Endothelial cell of umbilical vein (primary cell): ENCODE data around the gene POU5F2. TPM values are rescaled to one million over a fixed set of nuclear protein-coding genes. Genes with fewer than 3 reads are reported as not detected.

ENCODE experiments used
- BruUV-seq: library from RNA; stranded (reverse); fragments of 400-500 nt; replicated peaks from 2 replicates; lab custom pipeline; 2021; lab: Mats Ljungman, UMichigan
- CTCF ChIA-PET: fragments of 300-600, 350-600 bp; sonication (Branson Sonifier 250); formaldehyde crosslinking; loops from one replicate; lab custom pipeline; 2021; ENCODE audit warnings: antibody characterized with exemption, inconsistent platforms; lab: Charles Lee
- POLR2A ChIA-PET: fragments of 300-600, 350-600 bp; sonication (Branson Sonifier 250); formaldehyde crosslinking; loops from one replicate; lab custom pipeline; 2021; ENCODE audit warnings: antibody characterized with exemption, inconsistent platforms; lab: Charles Lee
- DNase-seq: peaks from one replicate; pipeline ENCODE4 v3.0.0-alpha.2; 2011; ENCODE audit warnings: low read depth, low spot score
- FAIRE-seq: peaks from 2 replicates; lab custom pipeline; 2011; peaks lifted over from hg19 to GRCh38; lab: Jason Lieb, UNC
- H2AFZ ChIP-seq: 2 replicates; pipeline ENCODE4 v1.6.0; 2012; ENCODE audit warnings: low read depth, low read length, control low read depth, inconsistent platforms
- H3K27ac ChIP-seq: 2 replicates; pipeline ENCODE4 v1.5.1; 2011; ENCODE audit warnings: low read depth, mild to moderate bottlenecking, control low read depth, low read length, moderate library complexity; ENCODE audit not compliant: insufficient read depth
- H3K27me3 ChIP-seq, 2 experiments: 2 replicates each; pipeline versions ENCODE4 v1.6.0 to v1.6.1; 2011; ENCODE audit warnings: low read length in 2 of 2, mixed read lengths in 1 of 2; ENCODE audit not compliant: control insufficient read depth in 2 of 2, insufficient read depth in 2 of 2
- H3K36me3 ChIP-seq, 2 experiments: 2 replicates in 1 of 2; 3 replicates in 1 of 2; pipeline ENCODE4 v1.5.1; 2011; ENCODE audit warnings: low read length in 2 of 2, mild to moderate bottlenecking in 1 of 2, moderate library complexity in 1 of 2; ENCODE audit not compliant: control insufficient read depth in 2 of 2, insufficient read depth in 2 of 2; ENCODE audit errors: extremely low read depth in 1 of 2
- H3K4me1 ChIP-seq: 3 replicates; pipeline ENCODE4 v1.5.1; 2011; ENCODE audit warnings: mild to moderate bottlenecking, low read length; ENCODE audit not compliant: control insufficient read depth, insufficient read depth; ENCODE audit errors: extremely low read depth
- H3K4me2 ChIP-seq: 2 replicates; pipeline ENCODE4 v1.6.1; 2011; ENCODE audit warnings: low read length, control low read depth, mixed read lengths; ENCODE audit not compliant: insufficient read depth
- H3K4me3 ChIP-seq, 3 experiments: fragments of 200-600 bp in 1 of 3; sonication (generic), shearing (Covaris generic) in 1 of 3; replicated peaks in 1 of 3; 2 replicates each; pipeline ENCODE4 v1.5.1; 2011 to 2016; ENCODE audit warnings: control low read depth in 3 of 3, low read length in 3 of 3, mild to moderate bottlenecking in 2 of 3, inconsistent platforms in 1 of 3, low read depth in 1 of 3, moderate library complexity in 1 of 3; ENCODE audit not compliant: insufficient read depth in 1 of 3
- H3K79me2 ChIP-seq: 2 replicates; pipeline ENCODE4 v1.6.0; 2012; ENCODE audit warnings: low read length, inconsistent platforms; ENCODE audit not compliant: control insufficient read depth, insufficient read depth
- H3K9ac ChIP-seq: replicated peaks from 2 replicates; pipeline ENCODE3; 2011; ENCODE audit warnings: low read length, control low read depth; ENCODE audit not compliant: insufficient read depth; ENCODE audit errors: extremely low read depth
- H3K9me1 ChIP-seq: replicated peaks from 3 replicates; pipeline ENCODE4 v1.6.0; 2011; ENCODE audit warnings: mild to moderate bottlenecking, low read length; ENCODE audit not compliant: control insufficient read depth, insufficient read depth; ENCODE audit errors: extremely low read depth
- H3K9me3 ChIP-seq: replicated peaks from 2 replicates; pipeline ENCODE4 v1.5.1; 2012; ENCODE audit warnings: low read length, inconsistent platforms; ENCODE audit not compliant: control insufficient read depth, insufficient read depth
- H4K20me1 ChIP-seq: replicated peaks from 2 replicates; pipeline ENCODE3; 2011; ENCODE audit warnings: mild to moderate bottlenecking, low read length; ENCODE audit not compliant: control insufficient read depth, insufficient read depth; ENCODE audit errors: extremely low read depth
- EZH2 ChIP-seq: IDR thresholded peaks from 2 replicates; pipeline ENCODE4 v1.6.1; 2012; ENCODE audit warnings: borderline replicate concordance, low read depth, mild to moderate bottlenecking, moderate library complexity, low read length, inconsistent platforms; ENCODE audit not compliant: severe bottlenecking
- FOS ChIP-seq: IDR thresholded peaks from 2 replicates; pipeline ENCODE4 v1.6.1; 2011; ENCODE audit warnings: mild to moderate bottlenecking, low read length, moderate library complexity, borderline replicate concordance; ENCODE audit not compliant: insufficient read depth
- GATA2 ChIP-seq: IDR thresholded peaks from 2 replicates; pipeline ENCODE4 v1.7.0; 2011; ENCODE audit warnings: low read depth, mild to moderate bottlenecking, moderate library complexity, mixed read lengths, low read length; ENCODE audit not compliant: insufficient read length, insufficient read depth
- JUN ChIP-seq: IDR thresholded peaks from 2 replicates; pipeline ENCODE4 v1.6.1; 2011; ENCODE audit warnings: borderline replicate concordance, low read depth; ENCODE audit not compliant: insufficient read length, insufficient read depth
- MYC ChIP-seq: IDR thresholded peaks from one replicate; pipeline ENCODE4 v1.6.1; 2011; ENCODE audit warnings: mild to moderate bottlenecking, low read depth, low read length
- POLR2A ChIP-seq: IDR thresholded peaks from 2 replicates; pipeline ENCODE4 v1.6.1; 2012; ENCODE audit warnings: low read depth, mild to moderate bottlenecking, control low read depth, low read length
- POLR2AphosphoS5 ChIP-seq: IDR thresholded peaks from 2 replicates; pipeline ENCODE4 v1.6.1; 2012; ENCODE audit warnings: low read depth, mild to moderate bottlenecking, control low read depth, low read length, moderate library complexity; ENCODE audit not compliant: insufficient read depth
- dilution Hi-C: fragments of 300-500 bp; cut with MboI; formaldehyde crosslinking; loops from one replicate; pipeline ENCODE4 v1.15.0; 2019; ENCODE audit warnings: low sequenced_read_pairs; ENCODE audit not compliant: extremely low pct_ligation_motif_present
- intact Hi-C: fragments of 100-400 bp; cut with micrococcal nuclease; formaldehyde crosslinking; loops from one replicate; pipeline ENCODE4 v1.10.0; 2022
- polyA plus RNA-seq, 4 experiments: library from polyadenylated mRNA; depleted of rRNA in 3 of 4; stranded (reverse) in 3 of 4; unstranded in 1 of 4; fragments of >200 nt; gene quantifications; 2 replicates each; pipeline versions ENCODE4 v1.2.1 to v1.2.3, GENCODE V29; 2011 to 2012; ENCODE audit warnings: missing spikeins in 1 of 4
- total RNA-seq: library from RNA; stranded (reverse); gene quantifications from 2 replicates; pipeline ENCODE4 v1.2.3, GENCODE V29; 2021
- TF ChIP-seq, protein P1 (sequence below): IDR thresholded peaks from 2 replicates; pipeline ENCODE4 v1.6.1; 2011; ENCODE audit not compliant: insufficient read depth, insufficient read length
- TF ChIP-seq, protein P2 (sequence below), 2 donors: IDR thresholded peaks; 1 replicate in 1 of 2; 2 replicates in 1 of 2; pipeline ENCODE4 v1.5.1; 2011; ENCODE audit warnings: low read length in 2 of 2, mild to moderate bottlenecking in 2 of 2, moderate library complexity in 2 of 2, control low read depth in 1 of 2, inconsistent platforms in 1 of 2, low read depth in 1 of 2; ENCODE audit not compliant: insufficient read depth in 1 of 2; ENCODE audit errors: extremely low read depth in 1 of 2

POU5F2 gene
- total and polyA plus RNA-seq, 2 donors (not counting 3 experiments of a cell fraction or from before 2014, with no cell fraction given) = 0.11 to 1.2 TPM

GRCh38 chr5:93715327-93715726 lies 26.1 kb downstream of the POU5F2 start:
- POLR2A ChIA-PET = no interaction called here
- CTCF ChIA-PET = interaction anchor here (0.6 to 1.4 kb wide), 3 partner anchors 8 to 86 kb away, joined by 3 to 4 read pairs (median 3); no protein-coding TSS in a partner anchor
- H3K4me1 ChIP-seq = no peaks in the 10 kb centered on the region

More at GRCh38 chr5:93715327-93715726, 26.1 kb downstream of the POU5F2 start:
- no peaks in the 10 kb centered on the region for H3K9me1 ChIP-seq
- no peaks in the 10 kb centered on the region for H3K36me3 ChIP-seq
- FAIRE-seq = no peak
- no peak for TF ChIP-seq EZH2
- TF ChIP-seq POLR2A = no peak
- TF ChIP-seq JUN = no peak
- no peak for TF ChIP-seq MYC
- no peak for TF ChIP-seq FOS
- no peak for TF ChIP-seq GATA2
- TF ChIP-seq, protein P1, sequence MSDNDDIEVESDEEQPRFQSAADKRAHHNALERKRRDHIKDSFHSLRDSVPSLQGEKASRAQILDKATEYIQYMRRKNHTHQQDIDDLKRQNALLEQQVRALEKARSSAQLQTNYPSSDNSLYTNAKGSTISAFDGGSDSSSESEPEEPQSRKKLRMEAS = no peak
- TF ChIP-seq, protein P2, sequence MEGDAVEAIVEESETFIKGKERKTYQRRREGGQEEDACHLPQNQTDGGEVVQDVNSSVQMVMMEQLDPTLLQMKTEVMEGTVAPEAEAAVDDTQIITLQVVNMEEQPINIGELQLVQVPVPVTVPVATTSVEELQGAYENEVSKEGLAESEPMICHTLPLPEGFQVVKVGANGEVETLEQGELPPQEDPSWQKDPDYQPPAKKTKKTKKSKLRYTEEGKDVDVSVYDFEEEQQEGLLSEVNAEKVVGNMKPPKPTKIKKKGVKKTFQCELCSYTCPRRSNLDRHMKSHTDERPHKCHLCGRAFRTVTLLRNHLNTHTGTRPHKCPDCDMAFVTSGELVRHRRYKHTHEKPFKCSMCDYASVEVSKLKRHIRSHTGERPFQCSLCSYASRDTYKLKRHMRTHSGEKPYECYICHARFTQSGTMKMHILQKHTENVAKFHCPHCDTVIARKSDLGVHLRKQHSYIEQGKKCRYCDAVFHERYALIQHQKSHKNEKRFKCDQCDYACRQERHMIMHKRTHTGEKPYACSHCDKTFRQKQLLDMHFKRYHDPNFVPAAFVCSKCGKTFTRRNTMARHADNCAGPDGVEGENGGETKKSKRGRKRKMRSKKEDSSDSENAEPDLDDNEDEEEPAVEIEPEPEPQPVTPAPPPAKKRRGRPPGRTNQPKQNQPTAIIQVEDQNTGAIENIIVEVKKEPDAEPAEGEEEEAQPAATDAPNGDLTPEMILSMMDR (IDR thresholded peaks at IDR 0.05; ENCODE audit: extremely low read depth in 1 of 2, insufficient read depth in 1 of 2, low read depth in 1 of 2, low read length in 2 of 2) = no peak
- TF ChIP-seq POLR2AphosphoS5 = no peak
- no peak overlapping the region for H3K4me2 ChIP-seq
- no peak for DNase-seq
- H2AFZ ChIP-seq = no peak overlapping the region
- H3K4me3 ChIP-seq = no peak overlapping the region
- H3K9ac ChIP-seq = no peak overlapping the region
- H3K27ac ChIP-seq = no peak overlapping the region
- no peaks in the 10 kb centered on the region for H3K27me3 ChIP-seq
- dilution Hi-C loops (no loop called here), intact Hi-C loops (loop anchor here (5.0 kb wide), 1 partner anchor 93 kb away; no protein-coding TSS in a partner anchor)
- no peaks in the 10 kb centered on the region for H3K9me3 ChIP-seq
- H3K79me2 ChIP-seq = no peaks in the 10 kb centered on the region
- no TSS peak for BruUV-seq
- H4K20me1 ChIP-seq = no peaks in the 10 kb centered on the region
